ENCODE results near the gene FIGN. TPM values are rescaled to one million over a fixed set of nuclear protein-coding genes. Genes with fewer than 3 reads are reported as not detected.
A peak's percentile ranks its signal among the peaks of the same experiment; 100 is the strongest.

Gene FIGN
- total and polyA plus RNA-seq, 2 experiments from 2014 or later: 0.76 to 2.6 TPM

GRCh38 chr2:163775304-163775703, 39.5 kb upstream of the FIGN start:
- Histone ChIP-seq H3K9ac (peak overlapping the region; percentile 33; the same call in 1 of the 2 replicates), H3K4me3 (no peak overlapping the region; the same call in 1 of the 2 replicates), H3K4me2 (ENCODE audit: unreplicated experiment) (peak overlapping the region; percentile 39), H3K36me3 (ENCODE audit: low read depth) (no peaks in the 10 kb centered on the region), H2AFZ (no peak overlapping the region), H3K27ac (peak overlapping the region; percentile 87), H3F3A (ENCODE audit: insufficient read depth) (peaks cover 45% of the 10 kb centered on the region), H3K9me3 (ENCODE audit: low read depth) (no peaks in the 10 kb centered on the region), H3K9me2 (ENCODE audit: insufficient read depth) (no peaks in the 10 kb centered on the region), H3K79me2 (ENCODE audit: insufficient read depth) (no peaks in the 10 kb centered on the region), H3K27me3 (replicated peaks; ENCODE audit: insufficient read depth) (no peaks in the 10 kb centered on the region), H3K4me1 (ENCODE audit: insufficient read depth) (peaks cover 39% of the 10 kb centered on the region), H4K20me1 (ENCODE audit: insufficient read depth) (no peaks in the 10 kb centered on the region)
- TF ChIP-seq EZH2 (IDR thresholded peaks at IDR 0.05; ENCODE audit: insufficient read depth, poor library complexity, severe bottlenecking): no peak
- DNase-seq: peak; percentile 66
- WGBS, 2 experiments (ENCODE audit: low coverage in 1 of 2, low lambda C conversion rate in 2 of 2, missing lambda C conversion rate in 2 of 2): 0% methylated on average over 1 of the region's 1 CpG
- in situ Hi-C loops (cut with MboI): no loop called here

- Histone ChIP-seq H3F3A (ENCODE audit: insufficient read depth) (peaks cover 45% of the 10 kb centered on the region), H3K27ac (peak overlapping the region; percentile 87), H2AFZ (no peak overlapping the region), H3K9me3 (ENCODE audit: low read depth) (no peaks in the 10 kb centered on the region), H3K9ac (peak overlapping the region; percentile 33; the same call in 1 of the 2 replicates), H3K4me3 (peak overlapping the region; percentile 25), H3K79me2 (ENCODE audit: insufficient read depth) (no peaks in the 10 kb centered on the region), H3K9me2 (ENCODE audit: insufficient read depth) (no peaks in the 10 kb centered on the region), H3K4me1 (ENCODE audit: insufficient read depth) (peaks cover 39% of the 10 kb centered on the region), H3K36me3 (ENCODE audit: low read depth) (no peaks in the 10 kb centered on the region), H4K20me1 (ENCODE audit: insufficient read depth) (no peaks in the 10 kb centered on the region), H3K27me3 (replicated peaks; ENCODE audit: insufficient read depth) (no peaks in the 10 kb centered on the region), H3K4me2 (ENCODE audit: unreplicated experiment) (peak overlapping the region; percentile 43)
- TF ChIP-seq EZH2 (IDR thresholded peaks at IDR 0.05; ENCODE audit: insufficient read depth, poor library complexity, severe bottlenecking) (no peak), EZH2phosphoT487 (IDR thresholded peaks at IDR 0.05; ENCODE audit: insufficient read depth, low read depth) (no peak)
- 0 to 4% methylated on average over 2 of the region's 2 CpGs for WGBS, 2 experiments (ENCODE audit: low coverage in 1 of 2, low lambda C conversion rate in 2 of 2, missing lambda C conversion rate in 2 of 2)
- in situ Hi-C loops (cut with MboI): no loop called here
- peak; percentile 97 for DNase-seq
Measured at GRCh38 chr2:163774862-163775261, 39.1 kb upstream of the FIGN start.

GRCh38 chr2:163773276-163773675, 37.5 kb upstream of the FIGN start:
- in situ Hi-C loops (cut with MboI): no loop called here
- H2AFZ ChIP-seq: no peak overlapping the region
- no peak for TF ChIP-seq EZH2 (IDR thresholded peaks at IDR 0.05; ENCODE audit: insufficient read depth, poor library complexity, severe bottlenecking)
- TF ChIP-seq EZH2phosphoT487 (IDR thresholded peaks at IDR 0.05; ENCODE audit: insufficient read depth, low read depth): no peak
- no peaks in the 10 kb centered on the region for H3K27me3 ChIP-seq (replicated peaks; ENCODE audit: insufficient read depth)
- no peak overlapping the region for H3K9ac ChIP-seq
- no peak for DNase-seq
- H3K36me3 ChIP-seq (ENCODE audit: low read depth): no peaks in the 10 kb centered on the region
- no peak overlapping the region for H3K4me2 ChIP-seq (ENCODE audit: unreplicated experiment)
- H3K79me2 ChIP-seq (ENCODE audit: insufficient read depth): no peaks in the 10 kb centered on the region
- no peaks in the 10 kb centered on the region for H3K9me2 ChIP-seq (ENCODE audit: insufficient read depth)
- H3K4me1 ChIP-seq (ENCODE audit: insufficient read depth): peaks cover 31% of the 10 kb centered on the region
- no peak overlapping the region for H3K27ac ChIP-seq
- no peaks in the 10 kb centered on the region for H3K9me3 ChIP-seq (ENCODE audit: low read depth)
- no peaks in the 10 kb centered on the region for H4K20me1 ChIP-seq (ENCODE audit: insufficient read depth)
- 94 to 97% methylated on average over 3 of the region's 3 CpGs for WGBS, 2 experiments (ENCODE audit: low coverage in 1 of 2, low lambda C conversion rate in 2 of 2, missing lambda C conversion rate in 2 of 2)
- H3K4me3 ChIP-seq: no peak overlapping the region
- H3F3A ChIP-seq (ENCODE audit: insufficient read depth): peaks cover 38% of the 10 kb centered on the region

GRCh38 chr2:163771596-163771995, 35.8 kb upstream of the FIGN start:
- no peaks in the 10 kb centered on the region for H3K79me2 ChIP-seq (ENCODE audit: insufficient read depth)
- WGBS, 2 experiments (ENCODE audit: low coverage in 1 of 2, low lambda C conversion rate in 2 of 2, missing lambda C conversion rate in 2 of 2): 89 to 91% methylated on average over 4 of the region's 4 CpGs
- no peaks in the 10 kb centered on the region for H3K36me3 ChIP-seq (ENCODE audit: low read depth)
- H3K9ac ChIP-seq: no peak overlapping the region
- no peaks in the 10 kb centered on the region for H3K9me2 ChIP-seq (ENCODE audit: insufficient read depth)
- H3K4me3 ChIP-seq: no peak overlapping the region
- peaks cover 23% of the 10 kb centered on the region for H3K4me1 ChIP-seq (ENCODE audit: insufficient read depth)
- H2AFZ ChIP-seq: no peak overlapping the region
- TF ChIP-seq EZH2 (IDR thresholded peaks at IDR 0.05; ENCODE audit: insufficient read depth, poor library complexity, severe bottlenecking) (no peak), EZH2phosphoT487 (IDR thresholded peaks at IDR 0.05; ENCODE audit: insufficient read depth, low read depth) (no peak)
- no peaks in the 10 kb centered on the region for H3K27me3 ChIP-seq (replicated peaks; ENCODE audit: insufficient read depth)
- no peak overlapping the region for H3K27ac ChIP-seq
- peaks cover 25% of the 10 kb centered on the region for H3F3A ChIP-seq (ENCODE audit: insufficient read depth)
- DNase-seq: no peak
- H3K9me3 ChIP-seq (ENCODE audit: low read depth): no peaks in the 10 kb centered on the region
- H3K4me2 ChIP-seq (ENCODE audit: unreplicated experiment): no peak overlapping the region
- in situ Hi-C loops (cut with MboI): no loop called here
- no peaks in the 10 kb centered on the region for H4K20me1 ChIP-seq (ENCODE audit: insufficient read depth)
